HEK293 (cell line): ENCODE data around the gene TMTC1.

Source experiments
- BCL11A ChIP-seq: fragments of 450-650 bp; formaldehyde crosslinking; IDR thresholded peaks from 2 replicates; pipeline ENCODE4 v1.5.1; 2016; ENCODE audit warnings: low read depth, missing biosample characterization, missing genetic modification characterization
- GFI1B ChIP-seq: fragments of 450-650 bp; formaldehyde crosslinking; IDR thresholded peaks from 2 replicates; pipeline ENCODE4 v1.5.1; 2016; ENCODE audit warnings: missing biosample characterization, missing genetic modification characterization
- MZF1 ChIP-seq: fragments of 450-650 bp; formaldehyde crosslinking; IDR thresholded peaks from 2 replicates; pipeline ENCODE4 v1.5.1; 2017; ENCODE audit warnings: missing biosample characterization, missing genetic modification characterization, borderline replicate concordance
- YY1 ChIP-seq: fragments of 450-650 bp; formaldehyde crosslinking; IDR thresholded peaks from 2 replicates; pipeline ENCODE4 v1.5.1; 2018; ENCODE audit warnings: missing biosample characterization, missing genetic modification characterization
- ZNF76 ChIP-seq: fragments of 450-650 bp; formaldehyde crosslinking; IDR thresholded peaks from 2 replicates; pipeline ENCODE4; 2016; ENCODE audit warnings: low read depth, missing biosample characterization, missing genetic modification characterization, borderline replicate concordance
- TF ChIP-seq, protein P1 (sequence below): fragments of 450-650 bp; formaldehyde crosslinking; IDR thresholded peaks from 2 replicates; pipeline ENCODE4 v1.5.1; 2016; ENCODE audit warnings: missing biosample characterization, missing genetic modification characterization
- TF ChIP-seq, protein P2 (sequence below): fragments of 450-650 bp; formaldehyde crosslinking; IDR thresholded peaks from 2 replicates; pipeline ENCODE4 v1.5.1; 2016; ENCODE audit warnings: missing biosample characterization, missing genetic modification characterization
- TF ChIP-seq, protein P3 (sequence below): fragments of 450-650 bp; formaldehyde crosslinking; IDR thresholded peaks from 2 replicates; pipeline ENCODE4 v1.5.1; 2016; ENCODE audit warnings: missing biosample characterization, missing genetic modification characterization

DNA sequence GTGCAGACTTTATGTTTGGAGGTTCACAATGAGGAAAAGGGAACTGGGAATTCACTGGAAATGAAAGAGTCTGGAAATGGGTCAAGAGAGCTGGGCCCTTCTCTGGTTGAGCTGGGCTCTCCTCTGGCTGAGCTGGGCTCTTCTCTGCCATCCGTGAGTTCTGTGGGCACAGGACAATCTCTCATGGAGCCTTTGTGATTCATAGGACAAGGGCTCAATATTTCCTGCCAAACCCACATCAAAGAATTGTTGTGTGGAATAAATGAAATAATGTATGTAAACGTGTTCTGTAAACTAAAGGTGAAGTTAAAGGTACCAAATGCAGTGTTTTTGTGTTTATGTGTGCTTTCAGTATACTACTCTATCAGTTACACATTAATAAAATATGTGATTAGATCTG lies 190.7 kb downstream of the TMTC1 start:
- TF ChIP-seq, protein P1, sequence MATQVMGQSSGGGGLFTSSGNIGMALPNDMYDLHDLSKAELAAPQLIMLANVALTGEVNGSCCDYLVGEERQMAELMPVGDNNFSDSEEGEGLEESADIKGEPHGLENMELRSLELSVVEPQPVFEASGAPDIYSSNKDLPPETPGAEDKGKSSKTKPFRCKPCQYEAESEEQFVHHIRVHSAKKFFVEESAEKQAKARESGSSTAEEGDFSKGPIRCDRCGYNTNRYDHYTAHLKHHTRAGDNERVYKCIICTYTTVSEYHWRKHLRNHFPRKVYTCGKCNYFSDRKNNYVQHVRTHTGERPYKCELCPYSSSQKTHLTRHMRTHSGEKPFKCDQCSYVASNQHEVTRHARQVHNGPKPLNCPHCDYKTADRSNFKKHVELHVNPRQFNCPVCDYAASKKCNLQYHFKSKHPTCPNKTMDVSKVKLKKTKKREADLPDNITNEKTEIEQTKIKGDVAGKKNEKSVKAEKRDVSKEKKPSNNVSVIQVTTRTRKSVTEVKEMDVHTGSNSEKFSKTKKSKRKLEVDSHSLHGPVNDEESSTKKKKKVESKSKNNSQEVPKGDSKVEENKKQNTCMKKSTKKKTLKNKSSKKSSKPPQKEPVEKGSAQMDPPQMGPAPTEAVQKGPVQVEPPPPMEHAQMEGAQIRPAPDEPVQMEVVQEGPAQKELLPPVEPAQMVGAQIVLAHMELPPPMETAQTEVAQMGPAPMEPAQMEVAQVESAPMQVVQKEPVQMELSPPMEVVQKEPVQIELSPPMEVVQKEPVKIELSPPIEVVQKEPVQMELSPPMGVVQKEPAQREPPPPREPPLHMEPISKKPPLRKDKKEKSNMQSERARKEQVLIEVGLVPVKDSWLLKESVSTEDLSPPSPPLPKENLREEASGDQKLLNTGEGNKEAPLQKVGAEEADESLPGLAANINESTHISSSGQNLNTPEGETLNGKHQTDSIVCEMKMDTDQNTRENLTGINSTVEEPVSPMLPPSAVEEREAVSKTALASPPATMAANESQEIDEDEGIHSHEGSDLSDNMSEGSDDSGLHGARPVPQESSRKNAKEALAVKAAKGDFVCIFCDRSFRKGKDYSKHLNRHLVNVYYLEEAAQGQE (tag by site-specific recombination), result no peak
- TF ChIP-seq ZNF76, result no peak
- TF ChIP-seq GFI1B (tag by site-specific recombination), result no peak
- no peak for TF ChIP-seq YY1 (tag by site-specific recombination)
- TF ChIP-seq BCL11A (tag by site-specific recombination), result no peak
- TF ChIP-seq, protein P2, sequence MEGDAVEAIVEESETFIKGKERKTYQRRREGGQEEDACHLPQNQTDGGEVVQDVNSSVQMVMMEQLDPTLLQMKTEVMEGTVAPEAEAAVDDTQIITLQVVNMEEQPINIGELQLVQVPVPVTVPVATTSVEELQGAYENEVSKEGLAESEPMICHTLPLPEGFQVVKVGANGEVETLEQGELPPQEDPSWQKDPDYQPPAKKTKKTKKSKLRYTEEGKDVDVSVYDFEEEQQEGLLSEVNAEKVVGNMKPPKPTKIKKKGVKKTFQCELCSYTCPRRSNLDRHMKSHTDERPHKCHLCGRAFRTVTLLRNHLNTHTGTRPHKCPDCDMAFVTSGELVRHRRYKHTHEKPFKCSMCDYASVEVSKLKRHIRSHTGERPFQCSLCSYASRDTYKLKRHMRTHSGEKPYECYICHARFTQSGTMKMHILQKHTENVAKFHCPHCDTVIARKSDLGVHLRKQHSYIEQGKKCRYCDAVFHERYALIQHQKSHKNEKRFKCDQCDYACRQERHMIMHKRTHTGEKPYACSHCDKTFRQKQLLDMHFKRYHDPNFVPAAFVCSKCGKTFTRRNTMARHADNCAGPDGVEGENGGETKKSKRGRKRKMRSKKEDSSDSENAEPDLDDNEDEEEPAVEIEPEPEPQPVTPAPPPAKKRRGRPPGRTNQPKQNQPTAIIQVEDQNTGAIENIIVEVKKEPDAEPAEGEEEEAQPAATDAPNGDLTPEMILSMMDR (tag by site-specific recombination), result no peak
- TF ChIP-seq, protein P3, sequence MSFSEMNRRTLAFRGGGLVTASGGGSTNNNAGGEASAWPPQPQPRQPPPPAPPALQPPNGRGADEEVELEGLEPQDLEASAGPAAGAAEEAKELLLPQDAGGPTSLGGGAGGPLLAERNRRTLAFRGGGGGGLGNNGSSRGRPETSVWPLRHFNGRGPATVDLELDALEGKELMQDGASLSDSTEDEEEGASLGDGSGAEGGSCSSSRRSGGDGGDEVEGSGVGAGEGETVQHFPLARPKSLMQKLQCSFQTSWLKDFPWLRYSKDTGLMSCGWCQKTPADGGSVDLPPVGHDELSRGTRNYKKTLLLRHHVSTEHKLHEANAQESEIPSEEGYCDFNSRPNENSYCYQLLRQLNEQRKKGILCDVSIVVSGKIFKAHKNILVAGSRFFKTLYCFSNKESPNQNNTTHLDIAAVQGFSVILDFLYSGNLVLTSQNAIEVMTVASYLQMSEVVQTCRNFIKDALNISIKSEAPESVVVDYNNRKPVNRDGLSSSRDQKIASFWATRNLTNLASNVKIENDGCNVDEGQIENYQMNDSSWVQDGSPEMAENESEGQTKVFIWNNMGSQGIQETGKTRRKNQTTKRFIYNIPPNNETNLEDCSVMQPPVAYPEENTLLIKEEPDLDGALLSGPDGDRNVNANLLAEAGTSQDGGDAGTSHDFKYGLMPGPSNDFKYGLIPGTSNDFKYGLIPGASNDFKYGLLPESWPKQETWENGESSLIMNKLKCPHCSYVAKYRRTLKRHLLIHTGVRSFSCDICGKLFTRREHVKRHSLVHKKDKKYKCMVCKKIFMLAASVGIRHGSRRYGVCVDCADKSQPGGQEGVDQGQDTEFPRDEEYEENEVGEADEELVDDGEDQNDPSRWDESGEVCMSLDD (tag by site-specific recombination), result no peak
- no peak for TF ChIP-seq MZF1 (tag by site-specific recombination)
